ENCODE results near the gene PPP2R5C.

The PPP2R5C gene

GRCh38 chr14:101947904-101948665, 186.6 kb downstream of the PPP2R5C start:
- peak; percentile 98 for TF ChIP-seq USF1 (IDR thresholded peaks at IDR 0.05)
- TF ChIP-seq, protein P1, sequence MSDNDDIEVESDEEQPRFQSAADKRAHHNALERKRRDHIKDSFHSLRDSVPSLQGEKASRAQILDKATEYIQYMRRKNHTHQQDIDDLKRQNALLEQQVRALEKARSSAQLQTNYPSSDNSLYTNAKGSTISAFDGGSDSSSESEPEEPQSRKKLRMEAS (IDR thresholded peaks at IDR 0.05): peak; percentile 66
- no peak for TF ChIP-seq FOXM1 (IDR thresholded peaks at IDR 0.05; ENCODE audit: borderline replicate concordance, low read depth)
- TF ChIP-seq RAD21 (IDR thresholded peaks at IDR 0.05; ENCODE audit: low read depth): no peak
- no peak for TF ChIP-seq YY1 (IDR thresholded peaks at IDR 0.05; ENCODE audit: low read depth)
- peak; percentile 34; the same call in 1 of the 2 replicates for TF ChIP-seq TCF12 (IDR thresholded peaks at IDR 0.05; ENCODE audit: low read depth)
- TF ChIP-seq EGR1 (IDR thresholded peaks at IDR 0.05): no peak
- TF ChIP-seq, protein P2, sequence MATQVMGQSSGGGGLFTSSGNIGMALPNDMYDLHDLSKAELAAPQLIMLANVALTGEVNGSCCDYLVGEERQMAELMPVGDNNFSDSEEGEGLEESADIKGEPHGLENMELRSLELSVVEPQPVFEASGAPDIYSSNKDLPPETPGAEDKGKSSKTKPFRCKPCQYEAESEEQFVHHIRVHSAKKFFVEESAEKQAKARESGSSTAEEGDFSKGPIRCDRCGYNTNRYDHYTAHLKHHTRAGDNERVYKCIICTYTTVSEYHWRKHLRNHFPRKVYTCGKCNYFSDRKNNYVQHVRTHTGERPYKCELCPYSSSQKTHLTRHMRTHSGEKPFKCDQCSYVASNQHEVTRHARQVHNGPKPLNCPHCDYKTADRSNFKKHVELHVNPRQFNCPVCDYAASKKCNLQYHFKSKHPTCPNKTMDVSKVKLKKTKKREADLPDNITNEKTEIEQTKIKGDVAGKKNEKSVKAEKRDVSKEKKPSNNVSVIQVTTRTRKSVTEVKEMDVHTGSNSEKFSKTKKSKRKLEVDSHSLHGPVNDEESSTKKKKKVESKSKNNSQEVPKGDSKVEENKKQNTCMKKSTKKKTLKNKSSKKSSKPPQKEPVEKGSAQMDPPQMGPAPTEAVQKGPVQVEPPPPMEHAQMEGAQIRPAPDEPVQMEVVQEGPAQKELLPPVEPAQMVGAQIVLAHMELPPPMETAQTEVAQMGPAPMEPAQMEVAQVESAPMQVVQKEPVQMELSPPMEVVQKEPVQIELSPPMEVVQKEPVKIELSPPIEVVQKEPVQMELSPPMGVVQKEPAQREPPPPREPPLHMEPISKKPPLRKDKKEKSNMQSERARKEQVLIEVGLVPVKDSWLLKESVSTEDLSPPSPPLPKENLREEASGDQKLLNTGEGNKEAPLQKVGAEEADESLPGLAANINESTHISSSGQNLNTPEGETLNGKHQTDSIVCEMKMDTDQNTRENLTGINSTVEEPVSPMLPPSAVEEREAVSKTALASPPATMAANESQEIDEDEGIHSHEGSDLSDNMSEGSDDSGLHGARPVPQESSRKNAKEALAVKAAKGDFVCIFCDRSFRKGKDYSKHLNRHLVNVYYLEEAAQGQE (IDR thresholded peaks at IDR 0.05; ENCODE audit: low read depth): no peak
- TF ChIP-seq TEAD4 (IDR thresholded peaks at IDR 0.05): peak; percentile 38; the same call in 1 of the 2 replicates
- no peak for TF ChIP-seq EP300 (IDR thresholded peaks at IDR 0.05; ENCODE audit: borderline replicate concordance)
- TF ChIP-seq CEBPB (IDR thresholded peaks at IDR 0.05): peak; percentile 75
- TF ChIP-seq ZBTB7A (IDR thresholded peaks at IDR 0.05; ENCODE audit: low read depth): no peak
- TF ChIP-seq CREB1 (IDR thresholded peaks at IDR 0.05; ENCODE audit: low read depth): peak; percentile 98
- peak; percentile 75 for TF ChIP-seq TAF1 (IDR thresholded peaks at IDR 0.05; ENCODE audit: low read depth)
- 0 out of 2 replicates have a peak, but pooled peaks have one; percentile 20 for TF ChIP-seq NFIC (IDR thresholded peaks at IDR 0.05)

- no peak for TF ChIP-seq USF1 (IDR thresholded peaks at IDR 0.05)
- TF ChIP-seq, protein P2 (IDR thresholded peaks at IDR 0.05; ENCODE audit: low read depth): no peak
- TF ChIP-seq EGR1 (IDR thresholded peaks at IDR 0.05): no peak
- no peak for TF ChIP-seq TEAD4 (IDR thresholded peaks at IDR 0.05)
- no peak for TF ChIP-seq EP300 (IDR thresholded peaks at IDR 0.05; ENCODE audit: borderline replicate concordance)
- no peak for TF ChIP-seq CEBPB (IDR thresholded peaks at IDR 0.05)
- TF ChIP-seq YY1 (IDR thresholded peaks at IDR 0.05; ENCODE audit: low read depth): no peak
- TF ChIP-seq, protein P1 (IDR thresholded peaks at IDR 0.05): no peak
- no peak for TF ChIP-seq NFIC (IDR thresholded peaks at IDR 0.05)
- no peak for TF ChIP-seq FOXM1 (IDR thresholded peaks at IDR 0.05; ENCODE audit: borderline replicate concordance, low read depth)
- TF ChIP-seq CREB1 (IDR thresholded peaks at IDR 0.05; ENCODE audit: low read depth): no peak
- TF ChIP-seq RAD21 (IDR thresholded peaks at IDR 0.05; ENCODE audit: low read depth): no peak
These were observed 187.2 kb downstream of the PPP2R5C start for GRCh38 chr14:101948666-101949216.

DNA sequence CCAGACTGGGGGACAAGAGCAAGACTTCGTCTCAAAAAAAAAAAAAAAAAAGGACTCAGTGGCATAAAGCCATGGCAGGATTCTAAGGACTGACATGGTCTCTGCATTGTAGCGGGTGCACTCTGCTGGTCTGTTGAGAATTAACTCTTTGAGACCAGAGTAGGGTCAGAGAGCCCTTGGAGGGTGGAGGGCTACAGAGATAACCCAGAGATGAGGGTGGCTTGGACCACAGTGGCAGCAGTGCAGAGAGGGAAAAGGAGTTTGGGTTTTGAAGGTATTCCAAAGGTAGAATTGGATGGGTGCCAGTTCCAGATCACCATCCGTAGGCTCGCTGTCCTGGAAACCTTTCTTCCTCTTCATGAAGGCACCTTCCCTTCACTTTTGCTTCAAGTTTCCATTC, 188.6 kb downstream of the PPP2R5C start:
- no peak for TF ChIP-seq RAD21 (IDR thresholded peaks at IDR 0.05; ENCODE audit: low read depth)
- TF ChIP-seq USF1 (IDR thresholded peaks at IDR 0.05): no peak
- no peak for TF ChIP-seq ZBTB7A (IDR thresholded peaks at IDR 0.05; ENCODE audit: low read depth)
- no peak for TF ChIP-seq TEAD4 (IDR thresholded peaks at IDR 0.05)
- TF ChIP-seq EGR1 (IDR thresholded peaks at IDR 0.05): no peak
- TF ChIP-seq CREB1 (IDR thresholded peaks at IDR 0.05; ENCODE audit: low read depth): no peak
- no peak for TF ChIP-seq YY1 (IDR thresholded peaks at IDR 0.05; ENCODE audit: low read depth)
- no peak for TF ChIP-seq CEBPB (IDR thresholded peaks at IDR 0.05)
- TF ChIP-seq EP300 (IDR thresholded peaks at IDR 0.05; ENCODE audit: borderline replicate concordance): no peak
- TF ChIP-seq TCF12 (IDR thresholded peaks at IDR 0.05; ENCODE audit: low read depth): no peak
- no peak for TF ChIP-seq FOXM1 (IDR thresholded peaks at IDR 0.05; ENCODE audit: borderline replicate concordance, low read depth)
- TF ChIP-seq NFIC (IDR thresholded peaks at IDR 0.05): no peak
- TF ChIP-seq, protein P1 (IDR thresholded peaks at IDR 0.05): no peak
- TF ChIP-seq, protein P2 (IDR thresholded peaks at IDR 0.05; ENCODE audit: low read depth): no peak
